Epithelial cell of esophagus (primary cell): ENCODE data around the gene NTM.

Experiments used
- DNase-seq: peaks from one replicate; pipeline ENCODE4 v3.0.0; 2010; ENCODE audit warnings: low read depth
- H3K4me3 ChIP-seq: 2 replicates; pipeline ENCODE4 v1.5.1; 2011; ENCODE audit warnings: mild to moderate bottlenecking, low read length, control low read depth
- TF ChIP-seq, protein P1 (sequence below): IDR thresholded peaks from 2 replicates; pipeline ENCODE4 v1.5.1; 2011; ENCODE audit warnings: low read depth, mild to moderate bottlenecking, low read length, control low read depth, inconsistent platforms; ENCODE audit not compliant: insufficient read depth; ENCODE audit errors: missing control alignments

NTM gene

DNA sequence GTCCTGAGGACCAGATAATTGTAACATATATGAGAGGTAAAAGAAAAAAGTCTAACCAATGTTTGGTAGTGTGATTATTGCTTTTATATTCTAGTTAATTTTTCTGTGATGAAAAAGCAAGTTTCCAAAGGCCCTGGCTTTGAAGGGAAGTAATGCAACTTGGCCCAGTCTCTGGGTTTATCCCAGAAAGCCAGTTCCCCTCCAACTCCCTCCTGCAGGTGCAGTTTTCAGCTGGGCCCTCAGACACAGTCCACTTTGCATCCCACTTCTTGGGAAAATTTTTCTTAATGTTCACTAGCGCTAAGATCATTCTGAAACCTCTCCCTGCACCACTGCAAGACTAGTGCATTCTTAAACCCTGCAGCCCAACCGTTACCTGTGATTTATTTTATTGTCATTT, 586.8 kb downstream of the NTM start:
- DNase-seq, result no peak
- no peak overlapping the region for H3K4me3 ChIP-seq
- TF ChIP-seq, protein P1, sequence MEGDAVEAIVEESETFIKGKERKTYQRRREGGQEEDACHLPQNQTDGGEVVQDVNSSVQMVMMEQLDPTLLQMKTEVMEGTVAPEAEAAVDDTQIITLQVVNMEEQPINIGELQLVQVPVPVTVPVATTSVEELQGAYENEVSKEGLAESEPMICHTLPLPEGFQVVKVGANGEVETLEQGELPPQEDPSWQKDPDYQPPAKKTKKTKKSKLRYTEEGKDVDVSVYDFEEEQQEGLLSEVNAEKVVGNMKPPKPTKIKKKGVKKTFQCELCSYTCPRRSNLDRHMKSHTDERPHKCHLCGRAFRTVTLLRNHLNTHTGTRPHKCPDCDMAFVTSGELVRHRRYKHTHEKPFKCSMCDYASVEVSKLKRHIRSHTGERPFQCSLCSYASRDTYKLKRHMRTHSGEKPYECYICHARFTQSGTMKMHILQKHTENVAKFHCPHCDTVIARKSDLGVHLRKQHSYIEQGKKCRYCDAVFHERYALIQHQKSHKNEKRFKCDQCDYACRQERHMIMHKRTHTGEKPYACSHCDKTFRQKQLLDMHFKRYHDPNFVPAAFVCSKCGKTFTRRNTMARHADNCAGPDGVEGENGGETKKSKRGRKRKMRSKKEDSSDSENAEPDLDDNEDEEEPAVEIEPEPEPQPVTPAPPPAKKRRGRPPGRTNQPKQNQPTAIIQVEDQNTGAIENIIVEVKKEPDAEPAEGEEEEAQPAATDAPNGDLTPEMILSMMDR, result no peak

DNA sequence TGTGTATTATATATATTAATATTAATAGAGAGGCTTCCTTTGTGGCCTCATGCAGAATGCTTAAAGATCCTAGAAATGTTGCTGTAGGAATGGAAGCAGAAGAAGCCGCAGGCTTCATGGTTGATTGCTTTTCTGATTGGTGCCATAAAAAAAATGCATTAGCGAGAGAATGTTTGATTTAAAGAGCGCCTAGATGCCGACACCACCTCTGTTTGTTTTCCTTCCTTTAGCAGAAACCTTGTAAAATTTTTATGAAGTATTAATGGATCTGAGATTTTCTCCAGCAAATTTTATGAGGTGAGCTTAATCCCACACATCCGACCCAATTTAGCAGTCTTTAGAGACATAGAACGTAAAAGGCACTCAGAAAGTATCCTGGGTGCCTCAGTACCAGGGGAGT, 587.5 kb downstream of the NTM start:
- no peak overlapping the region for H3K4me3 ChIP-seq
- DNase-seq, result no peak
- TF ChIP-seq, protein P1, result no peak

DNA sequence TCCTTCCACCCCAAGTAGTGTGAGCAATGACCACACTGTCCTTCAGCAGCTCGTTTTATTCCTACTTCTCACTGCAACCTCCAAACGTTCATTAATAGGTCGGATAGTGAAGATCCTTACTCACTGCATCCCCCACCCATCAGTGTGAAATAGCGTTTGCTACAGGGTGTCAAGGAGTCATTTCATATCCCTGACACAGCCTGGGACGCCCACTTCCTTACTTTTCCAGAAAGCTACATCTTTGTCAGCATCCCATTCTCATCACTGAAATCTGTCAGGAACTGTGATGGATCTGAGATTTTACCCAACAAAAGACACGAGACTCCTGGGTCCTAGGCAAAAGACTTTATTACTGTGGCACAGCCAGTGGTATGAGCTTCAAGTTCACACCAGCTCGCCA, 592.4 kb downstream of the NTM start:
- H3K4me3 ChIP-seq, result no peak overlapping the region
- TF ChIP-seq, protein P1, result no peak
- DNase-seq, result no peak

DNA sequence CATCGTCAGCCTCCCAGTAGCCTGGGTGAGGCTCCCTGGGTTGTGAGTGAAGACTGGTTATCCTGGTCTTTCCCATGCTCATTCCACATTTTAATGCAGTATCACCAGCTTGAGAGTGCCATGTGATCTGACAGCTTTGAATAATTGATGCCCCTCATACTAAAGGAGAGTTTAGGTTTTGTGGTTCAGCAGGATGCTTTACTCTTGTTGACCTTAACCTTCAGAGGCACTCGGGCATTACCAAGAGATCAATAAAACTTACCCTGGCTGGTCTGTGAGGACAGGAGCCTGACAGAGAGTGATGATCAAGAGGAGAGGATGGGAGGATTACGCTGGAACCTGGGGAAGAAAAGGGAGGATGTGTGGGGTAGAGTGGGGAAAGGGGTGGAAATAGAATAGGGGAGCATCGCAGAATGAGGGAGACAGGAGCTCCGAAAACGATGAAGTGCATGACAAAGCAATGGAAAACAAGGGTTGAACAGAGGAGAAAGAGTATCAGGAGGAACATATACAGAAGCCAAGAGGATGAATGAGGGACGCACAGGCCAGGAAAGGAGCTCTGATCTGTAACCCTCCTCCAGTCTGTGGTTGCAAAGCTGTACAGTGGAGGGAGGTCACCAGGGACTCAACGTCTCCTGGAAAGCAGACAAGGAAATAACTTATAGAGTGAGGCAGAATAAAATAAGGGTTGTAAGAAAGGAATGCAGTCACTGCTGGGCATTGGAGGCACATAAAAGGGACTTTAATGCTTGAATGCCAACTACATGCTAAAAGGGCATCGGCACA, 594.5 kb downstream of the NTM start:
- no peak for DNase-seq
- H3K4me3 ChIP-seq, result no peak overlapping the region
- TF ChIP-seq, protein P1, result no peak

DNA sequence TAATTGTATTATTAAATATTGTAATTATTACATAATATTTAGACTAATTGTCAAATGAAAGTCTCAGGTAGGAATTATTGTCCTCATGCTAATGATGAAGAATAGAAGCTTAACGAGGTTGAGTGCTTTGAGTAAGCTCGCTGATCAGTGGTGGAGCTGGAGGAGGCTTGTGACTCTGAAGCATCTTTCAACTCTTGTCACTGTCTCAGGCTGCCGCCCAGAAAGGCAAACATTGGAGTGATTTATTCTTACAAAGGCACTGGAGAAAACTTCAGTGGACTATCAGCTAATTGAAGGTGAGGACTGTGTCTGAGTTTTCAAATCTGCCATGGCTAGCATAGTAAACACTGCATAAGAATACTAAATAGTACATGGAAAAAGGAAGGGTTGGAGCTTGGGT, 595.1 kb downstream of the NTM start:
- TF ChIP-seq, protein P1, result no peak

DNA sequence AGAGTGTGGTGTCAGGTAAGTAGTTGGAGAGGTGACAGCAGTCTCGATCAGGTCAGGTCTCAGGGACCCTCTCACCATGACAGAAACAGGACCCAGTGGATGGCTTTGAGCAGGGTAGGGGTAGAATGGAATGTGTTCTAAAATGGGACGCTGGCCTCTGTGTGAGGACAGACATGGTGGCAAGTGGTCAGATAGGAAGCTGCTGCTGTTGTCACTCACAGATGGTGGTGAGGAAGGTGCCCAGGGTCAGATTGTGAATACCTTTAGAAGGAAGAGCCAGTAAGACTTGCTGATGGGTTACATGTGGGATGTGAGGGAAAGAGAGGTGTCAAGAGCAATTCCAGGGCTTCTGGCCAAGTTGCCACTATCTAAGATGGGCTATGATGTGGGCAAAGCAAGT, 596.3 kb downstream of the NTM start:
- TF ChIP-seq, protein P1, result no peak
- no peak for DNase-seq
- no peak overlapping the region for H3K4me3 ChIP-seq

More for the DNA sequence above, 595.1 kb downstream of the NTM start:
- no peak overlapping the region for H3K4me3 ChIP-seq
- DNase-seq, result no peak

DNA sequence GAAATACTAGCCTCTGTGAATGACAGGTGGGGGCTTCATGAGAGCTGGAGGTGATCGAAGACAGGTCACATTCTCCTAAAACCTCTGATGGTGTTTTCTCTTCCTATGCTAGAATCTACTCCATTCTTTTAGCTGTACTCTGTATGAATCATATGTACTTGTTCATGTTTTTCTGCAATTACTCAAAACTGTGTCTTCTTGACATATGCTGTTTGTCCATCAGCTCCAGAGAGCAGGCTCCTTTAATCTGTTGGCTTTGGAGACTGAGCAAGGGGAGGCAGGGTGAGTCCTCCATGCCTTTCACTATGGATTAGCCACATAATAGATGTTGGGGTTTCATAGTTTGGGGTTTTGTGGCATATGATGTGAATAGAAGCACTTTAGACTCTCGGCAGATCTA, 598.8 kb downstream of the NTM start:
- TF ChIP-seq, protein P1, result no peak
- no peak for DNase-seq
- H3K4me3 ChIP-seq, result no peak overlapping the region
